Effector CD8-positive, alpha-beta T cell (primary cell): ENCODE results near the gene ADARB1.
"Not testable (repeated sequence)": the region's sequence is repeated elsewhere in the genome, so short reads cannot be mapped to it uniquely, and the experiment has no call there.

ENCODE experiments used
- DNase-seq: peaks from one replicate; lab custom pipeline; 2025; lab: John Stamatoyannopoulos, UW

The ADARB1 gene

DNA sequence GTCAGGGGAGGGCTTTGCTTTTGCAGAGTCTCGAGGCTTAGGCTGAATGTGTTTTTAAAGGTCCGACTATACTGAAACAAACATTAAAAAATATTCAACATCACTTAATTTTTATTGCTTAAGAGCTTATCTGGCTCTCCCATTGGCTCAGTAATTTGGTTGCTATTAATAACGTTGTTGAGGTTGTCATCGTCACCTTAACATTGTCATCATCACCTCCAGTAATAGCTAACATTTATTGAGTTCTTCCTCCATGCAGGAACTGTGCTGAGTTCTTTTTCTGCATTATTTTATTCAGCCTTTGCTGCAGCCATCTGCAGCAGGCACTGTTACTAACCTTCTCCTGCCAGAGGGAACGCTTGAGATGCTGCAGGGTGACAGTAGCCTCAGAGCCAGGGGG, 40.1 kb downstream of the ADARB1 start:
- DNase-seq: no peak

DNA sequence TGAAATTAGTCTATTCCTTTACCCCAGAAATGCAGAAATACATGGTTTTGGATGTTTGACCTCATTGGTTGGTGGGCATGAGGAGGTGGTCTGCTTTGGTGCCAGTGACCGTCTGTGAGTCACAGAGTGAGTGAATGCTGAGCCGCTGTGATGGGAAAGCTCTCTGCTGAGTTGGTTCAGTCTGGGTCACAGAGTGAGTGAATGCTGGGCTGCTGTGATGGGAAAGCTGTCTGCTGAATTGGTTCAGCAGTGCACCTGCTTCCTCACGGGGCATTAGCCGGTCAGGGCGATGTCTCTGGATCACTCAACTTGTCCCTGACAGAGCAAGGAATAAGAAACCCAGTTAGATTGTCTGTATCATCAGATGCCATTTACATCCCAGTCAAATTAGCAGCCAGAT, 40.8 kb downstream of the ADARB1 start:
- DNase-seq: no peak

- DNase-seq: no peak
Measured at GRCh38 chr21:45116066-45116465, 41.7 kb downstream of the ADARB1 start.

- DNase-seq: no peak
Measured at GRCh38 chr21:45117314-45117713, 42.9 kb downstream of the ADARB1 start.

DNA sequence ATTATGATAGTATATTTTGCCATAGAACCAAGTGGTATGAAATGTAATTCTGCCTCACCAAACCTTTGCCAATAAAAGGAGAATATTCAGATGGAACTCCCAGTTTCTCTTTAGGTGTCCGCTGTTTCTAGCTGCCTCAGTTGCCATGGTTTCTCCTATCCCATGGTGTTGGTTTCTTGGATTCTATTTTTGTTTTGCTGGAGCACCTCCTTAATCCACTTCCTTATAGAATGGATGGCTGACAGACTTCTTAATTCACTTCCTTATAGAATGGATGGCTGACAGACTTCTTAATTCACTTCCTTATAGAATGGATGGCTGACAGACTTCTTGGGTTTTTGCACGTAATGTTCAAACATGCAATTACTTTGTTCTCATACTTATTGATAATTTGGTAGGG, 43.7 kb downstream of the ADARB1 start:
- no peak for DNase-seq

DNA sequence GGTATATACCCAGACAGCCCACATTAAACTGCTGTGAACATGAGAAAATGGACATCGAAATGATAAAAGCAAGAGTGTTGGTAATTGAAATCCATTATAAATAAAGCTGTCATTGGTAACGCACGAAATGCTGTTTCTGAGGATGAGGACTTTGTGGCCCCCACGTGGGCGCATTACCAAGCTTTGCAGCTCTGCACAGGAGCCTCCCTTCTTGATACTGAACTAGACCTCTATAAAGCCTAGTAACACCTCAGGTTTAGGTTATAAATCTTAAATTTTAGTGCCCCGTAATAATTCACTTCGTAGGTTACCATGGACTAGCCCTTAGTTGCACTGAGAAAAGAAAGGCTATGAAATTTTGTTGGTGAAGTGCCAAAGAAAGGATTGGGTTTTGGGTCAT, 45.4 kb downstream of the ADARB1 start:
- DNase-seq: no peak

GRCh38 chr21:45120975-45121374, 46.6 kb downstream of the ADARB1 start:
- DNase-seq: no peak

- no peak for DNase-seq
Measured at GRCh38 chr21:45122030-45122429, 47.6 kb downstream of the ADARB1 start.

GRCh38 chr21:45122432-45123132, 48.2 kb downstream of the ADARB1 start:
- no peak for DNase-seq

GRCh38 chr21:45123440-45123839, 49.1 kb downstream of the ADARB1 start:
- DNase-seq: no peak

- DNase-seq: no peak
Measured at GRCh38 chr21:45124596-45124995, 50.2 kb downstream of the ADARB1 start.

DNA sequence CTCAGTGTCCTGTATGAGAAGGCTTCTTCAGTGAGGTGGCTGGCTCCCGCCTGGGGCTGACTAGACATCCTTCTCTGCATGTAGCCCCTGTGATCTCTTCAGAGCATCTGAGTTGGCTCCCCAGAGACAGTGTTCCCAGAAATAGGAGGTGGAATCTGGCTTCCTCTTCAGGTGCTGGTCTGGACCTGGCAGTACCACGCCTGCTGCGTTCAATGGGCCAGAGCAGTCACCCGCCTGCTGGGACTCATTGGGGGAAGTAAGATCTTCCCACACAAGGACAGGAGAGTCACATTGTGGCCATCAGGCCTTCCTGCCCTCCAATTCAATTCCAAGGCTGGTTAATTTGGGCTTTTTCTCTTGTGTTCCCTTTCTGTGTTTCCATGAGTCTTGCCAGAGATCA, 51.0 kb downstream of the ADARB1 start:
- DNase-seq: no peak

- DNase-seq: no peak
Measured at GRCh38 chr21:45126204-45126626, 51.8 kb downstream of the ADARB1 start.

GRCh38 chr21:45126983-45127382, 52.6 kb downstream of the ADARB1 start:
- DNase-seq: no peak

DNA sequence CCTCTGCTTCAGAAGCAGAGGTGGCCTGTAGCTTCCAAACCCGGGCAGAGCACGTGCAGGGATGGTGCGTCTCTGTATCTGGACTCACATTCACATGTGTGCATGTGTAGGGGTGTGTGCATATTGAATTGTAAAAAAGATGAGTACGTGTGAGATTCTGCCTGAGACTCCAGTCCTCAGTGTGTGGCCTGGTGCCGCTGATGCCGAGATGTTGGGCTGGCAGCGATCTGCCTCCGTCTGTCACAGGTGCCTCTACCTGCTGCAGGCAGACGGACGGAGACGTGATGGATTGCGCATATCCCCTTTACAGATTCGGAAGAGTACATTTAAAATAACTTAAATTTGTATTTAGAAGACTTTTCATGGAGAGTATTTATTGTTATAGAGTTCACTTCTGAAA, 53.6 kb downstream of the ADARB1 start:
- DNase-seq: no peak

DNA sequence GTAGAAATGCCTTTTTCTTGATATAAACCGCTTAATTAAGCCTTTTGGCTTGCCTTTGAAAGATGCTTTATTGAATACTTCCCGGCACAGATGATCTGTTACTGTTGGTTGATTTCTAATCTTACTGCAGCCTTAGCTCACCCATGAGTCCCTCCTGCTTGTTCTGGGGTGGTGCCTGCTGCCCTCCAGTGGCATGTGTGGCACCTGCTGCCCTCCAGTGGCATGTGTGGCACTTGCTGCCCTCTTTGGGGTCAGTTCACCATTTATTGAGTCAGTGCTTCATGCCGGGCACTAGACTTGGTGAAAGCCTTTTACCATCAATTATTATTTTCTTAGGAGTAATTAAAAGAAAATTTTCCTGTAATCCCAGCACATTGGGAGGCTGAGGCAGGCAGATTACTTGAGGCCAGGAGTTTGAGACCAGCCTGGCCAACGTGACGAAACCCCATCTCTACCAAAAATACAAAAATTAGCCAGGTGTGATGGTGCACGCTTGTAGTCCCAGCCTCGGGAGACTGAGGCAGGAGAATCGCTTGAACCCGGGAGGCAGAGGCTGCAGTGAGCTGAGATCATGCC, 54.3 kb downstream of the ADARB1 start:
- peak; percentile 61 for DNase-seq

- no peak for DNase-seq
Measured at GRCh38 chr21:45129189-45129923, 55.0 kb downstream of the ADARB1 start.

DNA sequence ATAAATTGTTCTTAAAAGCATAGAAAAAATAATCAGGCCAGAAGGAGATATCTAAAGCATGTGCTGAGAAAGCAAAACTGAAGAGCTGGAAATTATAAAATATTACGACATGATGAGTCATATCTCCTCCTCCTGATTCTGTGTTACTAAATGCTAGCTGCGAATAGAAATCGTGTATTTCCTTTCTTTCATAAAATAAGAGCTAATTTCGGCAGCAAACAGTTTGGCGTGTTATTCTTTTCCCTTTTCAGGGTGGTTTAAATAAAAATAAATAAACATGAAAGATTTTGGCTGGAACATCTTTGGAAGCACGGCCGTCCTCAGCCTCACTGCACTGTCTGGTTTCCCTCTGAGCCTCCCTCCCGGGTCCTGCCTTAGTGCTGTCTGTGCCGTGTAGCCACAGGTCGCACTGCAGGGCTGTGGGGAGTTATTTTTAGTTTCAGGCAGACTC, 56.0 kb downstream of the ADARB1 start:
- no peak for DNase-seq

GRCh38 chr21:45131537-45131999, 57.2 kb downstream of the ADARB1 start:
- DNase-seq: no peak

DNA sequence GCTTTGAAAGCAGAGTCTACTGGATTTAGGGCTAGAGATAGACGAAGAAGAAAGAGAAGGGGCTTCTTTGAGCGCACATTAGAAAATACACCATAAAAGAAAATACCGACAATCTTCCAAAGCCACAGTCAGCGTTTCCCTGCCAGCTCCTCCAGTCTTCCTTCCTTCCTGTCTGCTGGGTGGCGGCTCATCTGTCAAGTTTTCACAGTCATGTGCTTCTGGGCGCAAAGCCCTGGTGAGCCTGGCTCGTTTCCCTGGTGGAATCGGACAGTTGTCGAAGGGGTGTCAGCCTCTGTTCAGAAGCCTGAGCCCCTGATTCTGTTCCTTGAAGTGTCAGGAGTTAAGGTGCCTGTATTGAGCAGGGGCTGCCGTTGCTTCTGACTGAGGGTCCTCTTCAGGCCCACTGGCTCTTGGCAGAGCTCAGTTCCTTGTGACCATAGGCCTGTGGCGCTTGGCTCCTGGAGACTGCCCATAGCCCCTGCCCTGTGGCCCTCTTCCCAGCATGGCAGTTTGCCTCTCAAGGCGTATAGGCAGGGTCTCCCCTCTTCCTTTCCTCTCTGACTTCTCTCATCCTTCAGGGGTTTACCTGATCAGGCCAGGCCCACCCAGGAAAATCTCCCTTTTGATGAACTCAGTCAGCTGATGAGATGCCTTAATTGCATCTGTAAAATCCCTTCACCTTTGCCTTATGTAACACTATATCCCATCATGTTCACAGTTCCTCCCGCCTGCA, 58.6 kb downstream of the ADARB1 start:
- DNase-seq: no peak

DNA sequence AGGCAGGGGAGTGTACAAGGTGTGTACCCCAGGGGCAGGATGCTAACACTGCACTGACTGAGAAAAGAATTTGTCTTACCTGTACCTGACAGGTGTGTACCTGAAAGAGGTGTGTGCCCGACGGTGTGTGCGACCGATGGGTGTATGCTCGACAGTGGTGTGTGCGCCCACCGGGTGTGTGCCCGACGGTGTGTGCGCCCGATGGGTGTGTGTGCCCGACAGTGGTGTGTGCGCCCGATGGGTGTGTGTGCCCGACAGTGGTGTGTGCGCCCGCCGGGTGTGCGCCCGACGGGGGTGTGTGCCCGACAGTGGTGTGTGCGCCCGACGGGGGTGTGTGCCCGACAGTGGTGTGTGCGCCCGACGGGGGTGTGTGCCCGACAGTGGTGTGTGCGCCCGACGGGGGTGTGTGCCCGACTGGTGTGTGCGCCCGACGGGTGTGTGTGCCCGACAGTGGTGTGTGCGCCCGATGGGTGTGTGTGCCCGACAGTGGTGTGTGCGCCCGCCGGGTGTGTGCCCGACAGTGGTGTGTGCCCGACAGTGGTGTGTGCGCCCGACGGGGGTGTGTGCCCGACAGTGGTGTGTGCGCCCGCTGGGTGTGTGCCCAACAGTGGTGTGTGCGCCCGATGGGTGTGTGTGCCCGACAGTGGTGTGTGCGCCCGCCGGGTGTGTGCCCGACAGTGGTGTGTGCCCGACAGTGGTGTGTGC, 59.3 kb downstream of the ADARB1 start:
- DNase-seq: not testable (repeated sequence)
